Right atrium auricular region (tissue), 2 donors: ENCODE data around the gene SASS6. TPM values are rescaled to one million over a fixed set of nuclear protein-coding genes. Genes with fewer than 3 reads are reported as not detected.

Experiments
- DNase-seq: peaks from one replicate; pipeline ENCODE4 v3.0.0-alpha.2; 2019; ENCODE audit warnings: low spot score
- H3K27ac ChIP-seq, 2 donors: fragments of 200-600 bp; sonication (generic); 1 replicate in 1 of 2; 2 replicates in 1 of 2; pipeline ENCODE4 v1.5.1; 2016 to 2019
- H3K27me3 ChIP-seq, 2 donors: fragments of 200-600 bp; sonication (generic); one replicate each; pipeline versions ENCODE4 v1.5.1 to v1.6.0; 2017 to 2019
- H3K36me3 ChIP-seq: fragments of 200-600 bp; sonication (generic); one replicate; pipeline ENCODE4 v1.5.1; 2016
- H3K4me1 ChIP-seq, 2 donors: fragments of 200-600 bp; sonication (generic); one replicate each; pipeline versions ENCODE4 v1.5.1 to v1.6.0; 2017 to 2019
- H3K4me3 ChIP-seq, 2 donors: fragments of 200-600 bp; sonication (generic); 1 replicate in 1 of 2; 2 replicates in 1 of 2; pipeline ENCODE4 v1.5.1; 2017 to 2019; ENCODE audit warnings: mild to moderate bottlenecking in 1 of 2, moderate library complexity in 1 of 2
- H3K9me3 ChIP-seq, 2 donors: fragments of 200-600 bp; sonication (generic); one replicate each; pipeline ENCODE4 v1.5.1; 2019
- total RNA-seq, 2 donors: library from RNA; depleted of rRNA; stranded (reverse); fragments of >200 nt; gene quantifications; one replicate each; pipeline ENCODE4 v1.1.0, GENCODE V29; 2016
- TF ChIP-seq, protein P1 (sequence below), 2 donors: fragments of 200-600 bp; sonication (generic); IDR thresholded peaks; one replicate each; pipeline ENCODE4 v1.5.1; 2019; ENCODE audit warnings: antibody characterized with exemption in 2 of 2

The SASS6 gene
- total RNA-seq, 2 donors from 2014 or later: 1.6 to 1.7 TPM

DNA sequence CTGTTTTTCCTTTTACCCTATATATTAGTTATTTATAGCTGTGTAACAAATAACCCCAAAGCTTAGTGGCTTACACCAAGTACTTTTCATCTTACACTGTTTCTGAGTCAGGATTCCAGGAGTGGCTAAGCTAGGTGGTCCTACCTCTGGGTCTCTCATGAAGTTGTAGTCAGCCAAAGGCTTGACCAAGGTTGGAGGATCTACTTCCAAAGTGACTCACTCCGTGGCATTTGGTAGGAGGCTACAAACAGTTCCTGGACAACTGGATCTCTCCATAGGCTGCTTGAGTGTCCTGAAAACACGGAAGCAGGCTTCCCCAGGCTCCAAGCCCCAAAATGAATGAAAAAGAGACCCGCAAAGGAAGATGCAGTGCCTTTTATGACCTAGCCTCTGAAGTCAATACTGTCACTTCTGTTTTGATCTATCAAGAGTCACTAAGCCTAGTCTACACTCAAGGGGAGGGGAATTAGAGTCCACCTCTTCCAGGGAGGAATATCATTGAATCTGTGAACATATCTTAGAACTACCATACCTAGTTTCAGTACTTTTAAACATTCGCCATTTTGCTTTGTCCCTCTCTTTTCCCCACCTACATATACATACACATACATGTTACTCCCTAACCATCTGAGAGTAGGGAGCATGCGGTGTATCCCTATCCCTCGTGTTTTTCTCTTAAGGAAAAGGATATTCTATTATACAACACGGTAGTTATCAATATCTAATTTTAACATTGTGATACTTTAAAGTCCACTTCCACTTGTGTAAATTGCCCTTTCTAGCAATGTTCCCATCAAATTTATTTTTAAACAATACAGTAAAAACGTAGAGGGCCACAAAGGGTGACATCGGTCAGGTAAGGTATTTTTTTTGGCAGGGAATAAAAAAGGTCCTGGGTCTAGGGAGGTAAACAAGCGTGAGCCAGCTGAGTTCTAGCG lies 95.7 kb downstream of the SASS6 start:
- peaks cover 0 to 34% of the 10 kb centered on the region in 2 donors for H3K4me1 ChIP-seq
- peak overlapping the region; percentile 99 for H3K27ac ChIP-seq
- no peak for DNase-seq
- H3K36me3 ChIP-seq: no peaks in the 10 kb centered on the region
- no peaks in the 10 kb centered on the region for H3K9me3 ChIP-seq
- H3K27me3 ChIP-seq: no peaks in the 10 kb centered on the region
- TF ChIP-seq, protein P1, sequence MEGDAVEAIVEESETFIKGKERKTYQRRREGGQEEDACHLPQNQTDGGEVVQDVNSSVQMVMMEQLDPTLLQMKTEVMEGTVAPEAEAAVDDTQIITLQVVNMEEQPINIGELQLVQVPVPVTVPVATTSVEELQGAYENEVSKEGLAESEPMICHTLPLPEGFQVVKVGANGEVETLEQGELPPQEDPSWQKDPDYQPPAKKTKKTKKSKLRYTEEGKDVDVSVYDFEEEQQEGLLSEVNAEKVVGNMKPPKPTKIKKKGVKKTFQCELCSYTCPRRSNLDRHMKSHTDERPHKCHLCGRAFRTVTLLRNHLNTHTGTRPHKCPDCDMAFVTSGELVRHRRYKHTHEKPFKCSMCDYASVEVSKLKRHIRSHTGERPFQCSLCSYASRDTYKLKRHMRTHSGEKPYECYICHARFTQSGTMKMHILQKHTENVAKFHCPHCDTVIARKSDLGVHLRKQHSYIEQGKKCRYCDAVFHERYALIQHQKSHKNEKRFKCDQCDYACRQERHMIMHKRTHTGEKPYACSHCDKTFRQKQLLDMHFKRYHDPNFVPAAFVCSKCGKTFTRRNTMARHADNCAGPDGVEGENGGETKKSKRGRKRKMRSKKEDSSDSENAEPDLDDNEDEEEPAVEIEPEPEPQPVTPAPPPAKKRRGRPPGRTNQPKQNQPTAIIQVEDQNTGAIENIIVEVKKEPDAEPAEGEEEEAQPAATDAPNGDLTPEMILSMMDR (IDR thresholded peaks at IDR 0.05): no peak
- H3K4me3 ChIP-seq: peak overlapping the region; percentile 94 to 98

DNA sequence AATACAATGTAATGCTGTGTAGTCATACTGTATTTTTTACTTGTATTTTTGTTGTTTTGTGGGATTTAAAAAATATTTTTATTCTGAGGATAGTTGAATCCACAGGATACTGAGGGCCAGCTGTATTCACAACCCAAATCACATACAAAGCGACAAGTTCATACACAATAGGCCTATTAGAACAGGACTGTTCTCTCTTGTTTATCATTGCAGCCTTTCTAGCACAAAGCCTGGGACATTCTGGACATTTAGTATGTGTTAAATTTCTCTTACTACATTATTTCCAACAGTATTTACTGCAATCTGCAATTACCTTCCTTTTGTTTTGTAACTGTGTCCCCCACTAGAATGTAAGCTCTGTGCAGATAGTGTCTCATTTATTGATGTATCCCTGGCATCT lies 97.5 kb downstream of the SASS6 start:
- Histone ChIP-seq H3K27ac (no peak overlapping the region), H3K36me3 (no peaks in the 10 kb centered on the region), H3K4me1 (peaks cover 0 to 19% of the 10 kb centered on the region in 2 donors), H3K9me3 (no peaks in the 10 kb centered on the region), H3K4me3 (no peak overlapping the region), H3K27me3 (no peaks in the 10 kb centered on the region)
- no peak for DNase-seq
- TF ChIP-seq, protein P1 (IDR thresholded peaks at IDR 0.05): no peak

DNA sequence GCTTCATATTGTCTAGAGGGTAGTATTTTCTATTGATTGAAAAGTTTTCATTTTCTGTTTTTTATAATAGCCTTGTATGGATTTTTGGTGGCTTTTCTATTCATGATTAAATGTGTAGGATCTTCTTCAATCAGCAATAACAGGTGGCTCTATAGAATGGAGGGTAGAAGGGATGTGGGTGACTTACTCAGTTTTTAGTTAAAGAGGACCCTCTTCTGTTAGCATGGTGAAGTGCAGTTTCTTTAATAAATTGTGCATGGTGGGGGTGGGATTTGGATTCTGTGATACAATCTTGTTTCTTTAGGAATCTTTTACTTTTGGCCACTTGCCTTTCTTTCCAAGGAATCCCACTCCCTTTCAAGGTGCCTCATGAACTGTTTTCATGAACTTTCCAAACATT lies 98.3 kb downstream of the SASS6 start:
- Histone ChIP-seq H3K27me3 (no peaks in the 10 kb centered on the region), H3K36me3 (no peaks in the 10 kb centered on the region), H3K27ac (no peak overlapping the region), H3K4me3 (no peak overlapping the region), H3K4me1 (peaks cover 0 to 11% of the 10 kb centered on the region in 2 donors), H3K9me3 (no peaks in the 10 kb centered on the region)
- TF ChIP-seq, protein P1 (IDR thresholded peaks at IDR 0.05): peak in 1 of 2 donors; percentile 17
- DNase-seq: no peak

Other genes with a start within 250 kb of the SASS6 start
- 1 to 10 TPM; 6.6 to 8.7 TPM for gene SLC35A3, start 162.9 kb downstream of the SASS6 start, total RNA-seq
- gene TRMT13, start 233 bp upstream of the SASS6 start, total RNA-seq: 1 to 10 TPM; 3.1 to 3.7 TPM
- 100 to 1,000 TPM in 1 of 2 donors, 10 to 100 TPM in 1; 27.6 to 142 TPM for gene LRRC39, start 45.3 kb upstream of the SASS6 start, total RNA-seq
- 10 to 100 TPM in 1 of 2 donors, 1 to 10 TPM in 1; 6.2 to 14.0 TPM for gene DBT, start 116.9 kb upstream of the SASS6 start, total RNA-seq
- 10 to 100 TPM; 20.2 to 30.7 TPM for gene RTCA, start 133.3 kb upstream of the SASS6 start, total RNA-seq
- gene CDC14A, start 219.6 kb upstream of the SASS6 start, total RNA-seq: 1 to 10 TPM; 5.3 to 5.5 TPM